Measurements from ENCODE around the gene PPP2R2B. TPM values are rescaled to one million over a fixed set of nuclear protein-coding genes. Genes with fewer than 3 reads are reported as not detected.
"Not testable (repeated sequence)": the region's sequence is repeated elsewhere in the genome, so short reads cannot be mapped to it uniquely, and the experiment has no call there.

The PPP2R2B gene
- polyA plus RNA-seq, 1 donor (not counting 4 experiments of a cell fraction or from before 2014, with no cell fraction given) = 0.33 TPM

DNA sequence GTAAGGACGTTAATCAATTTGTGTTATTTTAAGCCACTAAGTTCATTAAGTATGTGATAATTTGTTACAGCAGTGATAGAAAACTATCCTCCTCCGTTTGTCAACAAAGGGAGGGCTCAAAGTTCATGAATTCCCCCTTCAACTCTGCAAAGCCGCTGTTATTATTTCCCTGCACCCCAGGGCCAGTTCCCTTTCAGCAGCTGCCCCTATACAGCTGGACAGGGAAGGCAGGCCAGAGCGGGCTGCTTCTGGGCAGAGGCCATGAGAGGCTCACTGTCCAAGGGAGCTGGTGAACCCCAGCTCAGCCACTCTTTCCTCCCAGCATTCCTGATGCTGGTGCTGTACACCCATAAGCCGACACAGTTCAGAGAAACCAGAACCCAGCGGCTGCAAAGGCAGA lies 260.1 kb downstream of the PPP2R2B start:
- Histone ChIP-seq H3K4me1 (ENCODE audit: control insufficient read depth, extremely low read depth, insufficient read depth, low read length) (no peaks in the 10 kb centered on the region), H2AFZ (ENCODE audit: control insufficient read depth, low read length) (no peak overlapping the region), H3K4me2 (ENCODE audit: control insufficient read depth, extremely low read depth, insufficient read depth, low read depth, low read length) (no peak overlapping the region), H3K27me3 (ENCODE audit: control insufficient read depth, extremely low read depth, insufficient read depth, low read length) (no peaks in the 10 kb centered on the region), H3K4me3 (ENCODE audit: control insufficient read depth in 2 of 3, extremely low read depth in 1 of 3, insufficient read depth in 2 of 3, low read depth in 1 of 3, low read length in 3 of 3) (no peak overlapping the region), H3K36me3 (ENCODE audit: control insufficient read depth in 2 of 2, extremely low read depth in 1 of 2, insufficient read depth in 2 of 2, low read length in 2 of 2) (no peaks in the 10 kb centered on the region), H3K27ac (ENCODE audit: control insufficient read depth, insufficient read depth, low read length) (no peak overlapping the region), H3K79me2 (ENCODE audit: control insufficient read depth, insufficient read depth, low read length) (no peaks in the 10 kb centered on the region), H4K20me1 (ENCODE audit: control insufficient read depth, extremely low read depth, insufficient read depth, low read length) (no peaks in the 10 kb centered on the region), H3K9ac (ENCODE audit: control insufficient read depth, extremely low read depth, insufficient read depth, low read length) (no peak overlapping the region), H3K9me1 (ENCODE audit: control insufficient read depth, extremely low read depth, insufficient read depth, low read length) (no peaks in the 10 kb centered on the region), H3K9me3 (ENCODE audit: control insufficient read depth, low read depth, low read length) (no peaks in the 10 kb centered on the region)
- DNase-seq (ENCODE audit: low read depth, low spot score) (no peak), FAIRE-seq (no peak)
- TF ChIP-seq EZH2 (IDR thresholded peaks at IDR 0.05; ENCODE audit: low read length) = no peak
- TF ChIP-seq, protein P1, sequence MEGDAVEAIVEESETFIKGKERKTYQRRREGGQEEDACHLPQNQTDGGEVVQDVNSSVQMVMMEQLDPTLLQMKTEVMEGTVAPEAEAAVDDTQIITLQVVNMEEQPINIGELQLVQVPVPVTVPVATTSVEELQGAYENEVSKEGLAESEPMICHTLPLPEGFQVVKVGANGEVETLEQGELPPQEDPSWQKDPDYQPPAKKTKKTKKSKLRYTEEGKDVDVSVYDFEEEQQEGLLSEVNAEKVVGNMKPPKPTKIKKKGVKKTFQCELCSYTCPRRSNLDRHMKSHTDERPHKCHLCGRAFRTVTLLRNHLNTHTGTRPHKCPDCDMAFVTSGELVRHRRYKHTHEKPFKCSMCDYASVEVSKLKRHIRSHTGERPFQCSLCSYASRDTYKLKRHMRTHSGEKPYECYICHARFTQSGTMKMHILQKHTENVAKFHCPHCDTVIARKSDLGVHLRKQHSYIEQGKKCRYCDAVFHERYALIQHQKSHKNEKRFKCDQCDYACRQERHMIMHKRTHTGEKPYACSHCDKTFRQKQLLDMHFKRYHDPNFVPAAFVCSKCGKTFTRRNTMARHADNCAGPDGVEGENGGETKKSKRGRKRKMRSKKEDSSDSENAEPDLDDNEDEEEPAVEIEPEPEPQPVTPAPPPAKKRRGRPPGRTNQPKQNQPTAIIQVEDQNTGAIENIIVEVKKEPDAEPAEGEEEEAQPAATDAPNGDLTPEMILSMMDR (optimal IDR thresholded peaks at IDR 0.05 in 1 of 3, IDR thresholded peaks at IDR 0.05 in 1 of 3, conservative IDR thresholded peaks at IDR 0.05 in 1 of 3; ENCODE audit: extremely low read depth in 1 of 3, insufficient read depth in 2 of 3, low read length in 3 of 3) = no peak
- dilution Hi-C loops (cut with MboI; ENCODE audit: extremely low pct_ligation_motif_present, low sequenced_read_pairs) = no loop called here

DNA sequence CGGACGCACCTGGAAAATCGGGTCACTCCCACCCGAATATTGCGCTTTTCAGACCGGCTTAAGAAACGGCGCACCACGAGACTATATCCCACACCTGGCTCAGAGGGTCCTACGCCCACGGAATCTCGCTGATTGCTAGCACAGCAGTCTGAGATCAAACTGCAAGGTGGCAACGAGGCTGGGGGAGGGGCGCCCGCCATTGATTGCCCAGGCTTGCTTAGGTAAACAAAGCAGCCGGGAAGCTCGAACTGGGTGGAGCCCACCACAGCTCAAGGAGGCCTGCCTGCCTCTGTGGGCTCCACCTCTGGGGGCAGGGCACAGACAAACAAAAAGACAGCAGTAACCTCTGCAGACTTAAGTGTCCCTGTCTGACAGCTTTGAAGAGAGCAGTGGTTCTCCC lies 268.8 kb downstream of the PPP2R2B start:
- DNase-seq (ENCODE audit: low read depth, low spot score); FAIRE-seq; H3K36me3 ChIP-seq (ENCODE audit: control insufficient read depth in 2 of 2, extremely low read depth in 1 of 2, insufficient read depth in 2 of 2, low read length in 2 of 2); dilution Hi-C loops (cut with MboI; ENCODE audit: extremely low pct_ligation_motif_present, low sequenced_read_pairs); H3K4me3 ChIP-seq (ENCODE audit: control insufficient read depth in 2 of 3, extremely low read depth in 1 of 3, insufficient read depth in 2 of 3, low read depth in 1 of 3, low read length in 3 of 3); H3K27ac ChIP-seq (ENCODE audit: control insufficient read depth, insufficient read depth, low read length); H3K4me2 ChIP-seq (ENCODE audit: control insufficient read depth, extremely low read depth, insufficient read depth, low read depth, low read length); H3K9me1 ChIP-seq (ENCODE audit: control insufficient read depth, extremely low read depth, insufficient read depth, low read length); H2AFZ ChIP-seq (ENCODE audit: control insufficient read depth, low read length); H3K27me3 ChIP-seq (ENCODE audit: control insufficient read depth, extremely low read depth, insufficient read depth, low read length); H3K9ac ChIP-seq (ENCODE audit: control insufficient read depth, extremely low read depth, insufficient read depth, low read length); H3K9me3 ChIP-seq (ENCODE audit: control insufficient read depth, low read depth, low read length); H4K20me1 ChIP-seq (ENCODE audit: control insufficient read depth, extremely low read depth, insufficient read depth, low read length); H3K4me1 ChIP-seq (ENCODE audit: control insufficient read depth, extremely low read depth, insufficient read depth, low read length); H3K79me2 ChIP-seq (ENCODE audit: control insufficient read depth, insufficient read depth, low read length): not testable (repeated sequence)

DNA sequence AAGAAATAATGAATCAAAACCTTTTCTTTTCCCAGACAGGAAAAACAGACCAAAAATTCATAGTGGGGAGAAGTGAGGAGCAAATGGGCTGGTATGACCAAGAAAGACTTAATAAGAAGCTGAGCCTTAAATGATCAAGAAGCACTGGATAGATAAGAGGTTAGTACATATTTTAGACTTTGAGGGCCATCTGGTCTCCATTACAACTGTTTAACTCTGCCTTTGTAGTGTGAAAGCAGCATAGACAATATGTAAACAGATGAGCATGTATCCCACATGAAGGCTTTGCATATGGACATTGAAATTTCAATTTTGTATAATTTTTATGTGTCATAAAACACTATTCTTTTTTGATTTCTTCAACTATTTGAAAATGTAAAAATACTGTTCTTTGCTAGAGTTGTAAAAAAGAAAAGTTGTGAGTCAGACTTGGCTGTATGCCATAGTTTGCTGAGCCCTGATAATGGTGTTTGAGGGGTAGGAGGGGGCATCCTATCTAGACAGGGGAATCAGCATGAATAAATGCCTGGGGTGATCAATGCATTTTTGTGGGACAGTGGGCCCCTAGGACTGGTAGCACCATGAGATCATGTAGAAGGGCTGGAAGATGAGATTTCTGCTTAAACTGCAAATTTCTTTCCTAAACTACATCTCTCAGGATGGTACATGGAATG lies 270.8 kb downstream of the PPP2R2B start:
- FAIRE-seq (no peak), DNase-seq (ENCODE audit: low read depth, low spot score) (no peak)
- dilution Hi-C loops (cut with MboI; ENCODE audit: extremely low pct_ligation_motif_present, low sequenced_read_pairs) = no loop called here

More for the DNA sequence above, 270.8 kb downstream of the PPP2R2B start:
- Histone ChIP-seq H3K4me3 (ENCODE audit: control insufficient read depth in 2 of 3, extremely low read depth in 1 of 3, insufficient read depth in 2 of 3, low read depth in 1 of 3, low read length in 3 of 3) (no peak overlapping the region), H3K27ac (ENCODE audit: control insufficient read depth, insufficient read depth, low read length) (no peak overlapping the region), H3K79me2 (ENCODE audit: control insufficient read depth, insufficient read depth, low read length) (no peaks in the 10 kb centered on the region), H3K36me3 (ENCODE audit: control insufficient read depth in 2 of 2, extremely low read depth in 1 of 2, insufficient read depth in 2 of 2, low read length in 2 of 2) (no peaks in the 10 kb centered on the region), H3K4me1 (ENCODE audit: control insufficient read depth, extremely low read depth, insufficient read depth, low read length) (no peaks in the 10 kb centered on the region), H3K9me1 (ENCODE audit: control insufficient read depth, extremely low read depth, insufficient read depth, low read length) (no peaks in the 10 kb centered on the region), H3K9ac (ENCODE audit: control insufficient read depth, extremely low read depth, insufficient read depth, low read length) (no peak overlapping the region), H3K9me3 (ENCODE audit: control insufficient read depth, low read depth, low read length) (no peaks in the 10 kb centered on the region), H3K27me3 (ENCODE audit: control insufficient read depth, extremely low read depth, insufficient read depth, low read length) (no peaks in the 10 kb centered on the region), H2AFZ (ENCODE audit: control insufficient read depth, low read length) (no peak overlapping the region), H4K20me1 (ENCODE audit: control insufficient read depth, extremely low read depth, insufficient read depth, low read length) (no peaks in the 10 kb centered on the region), H3K4me2 (ENCODE audit: control insufficient read depth, extremely low read depth, insufficient read depth, low read depth, low read length) (no peak overlapping the region)
- TF ChIP-seq, protein P1 (optimal IDR thresholded peaks at IDR 0.05 in 1 of 3, IDR thresholded peaks at IDR 0.05 in 1 of 3, conservative IDR thresholded peaks at IDR 0.05 in 1 of 3; ENCODE audit: extremely low read depth in 1 of 3, insufficient read depth in 2 of 3, low read length in 3 of 3) = no peak
- no peak for TF ChIP-seq EZH2 (IDR thresholded peaks at IDR 0.05; ENCODE audit: low read length)
